GM12874 (cell line): Measurements from ENCODE around the gene DYNC1I1.

ENCODE experiments used
- CTCF ChIP-seq: IDR thresholded peaks from 2 replicates; pipeline ENCODE4 v1.5.1; 2011; ENCODE audit warnings: low read depth, mild to moderate bottlenecking, control low read depth, low read length, moderate library complexity; ENCODE audit not compliant: insufficient read depth

The DYNC1I1 gene

DNA sequence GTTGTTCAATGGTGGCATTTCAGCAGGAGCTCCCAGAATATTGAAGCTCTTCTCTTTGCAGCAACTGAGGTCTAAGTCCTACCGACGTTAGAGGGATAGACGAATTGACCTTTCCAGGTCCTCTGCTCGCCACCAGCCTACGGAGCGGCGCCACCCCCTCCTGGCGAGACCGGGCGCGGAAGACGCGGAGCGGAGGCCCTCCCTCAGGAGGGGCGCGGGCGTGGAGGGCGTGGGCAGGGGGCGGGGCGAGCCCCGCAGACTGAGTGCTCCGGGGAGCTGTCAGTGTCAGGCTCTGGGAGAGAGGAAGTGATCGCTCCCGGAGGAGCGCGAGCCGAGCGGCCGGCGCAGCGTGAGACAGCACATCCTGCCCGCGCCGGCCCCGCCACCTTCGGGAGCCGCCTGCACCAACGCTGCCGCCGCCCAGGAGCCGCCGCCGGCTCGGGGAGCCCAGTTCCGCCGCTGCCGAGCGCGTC lies at the start of gene DYNC1I1:
Gene DYNC1I1, plus strand, starts transcription at position 257 of the 473 bp plus-strand sequence. CDS start 32,176 bp downstream, outside the sequence.
- TF ChIP-seq CTCF: no peak

DNA sequence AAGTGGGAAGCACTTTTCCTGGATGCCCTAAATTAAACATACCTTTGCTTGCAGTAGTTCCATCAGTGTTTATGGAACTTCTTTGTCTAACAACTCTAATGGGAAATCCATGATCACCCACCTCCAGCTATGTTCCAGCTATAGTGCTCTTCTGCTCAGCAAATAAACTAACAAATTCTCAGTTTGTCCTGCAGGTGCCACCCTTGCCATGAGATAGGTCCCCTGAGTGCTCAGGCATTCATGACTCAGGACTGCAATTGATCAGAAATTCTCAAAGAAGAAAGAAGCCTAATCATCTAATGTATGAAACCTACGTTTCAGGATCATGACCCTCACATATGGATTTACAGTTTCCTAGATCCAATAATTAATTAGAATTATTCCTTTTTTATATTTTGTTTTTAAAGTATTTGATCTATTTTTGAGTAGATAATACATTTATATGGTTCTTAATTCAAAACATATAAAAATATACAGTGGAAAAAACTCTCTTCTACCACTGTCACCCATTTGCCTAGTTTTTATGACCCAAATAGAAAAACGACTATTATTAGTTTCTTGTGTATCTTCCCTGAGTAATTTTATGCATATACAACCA lies 48.7 kb upstream of the DYNC1I1 start:
- TF ChIP-seq CTCF: peak; percentile 26; the same call in 1 of the 2 replicates

GRCh38 chr7:95725205-95725604 lies 47.1 kb upstream of the DYNC1I1 start:
- no peak for TF ChIP-seq CTCF

- TF ChIP-seq CTCF: no peak
Observed at GRCh38 chr7:95730493-95731280, 41.7 kb upstream of the DYNC1I1 start.

GRCh38 chr7:95736635-95737034 lies 35.7 kb upstream of the DYNC1I1 start:
- TF ChIP-seq CTCF: no peak

GRCh38 chr7:95737828-95738505 lies 34.4 kb upstream of the DYNC1I1 start:
- TF ChIP-seq CTCF: no peak

- TF ChIP-seq CTCF: no peak
Observed at GRCh38 chr7:95749044-95749443, 23.3 kb upstream of the DYNC1I1 start.
